Measurements from ENCODE around the gene ZNF106. TPM values are rescaled to one million over a fixed set of nuclear protein-coding genes. Genes with fewer than 3 reads are reported as not detected.

The ZNF106 gene
- total RNA-seq, 4 donors from 2014 or later = 42.9 to 54.8 (median 50.3) TPM

- Histone ChIP-seq H3K9me3 (no peaks in the 10 kb centered on the region), H3K27me3 (no peaks in the 10 kb centered on the region), H3K36me3 (peaks cover 26% of the 10 kb centered on the region in 2 donors), H3K4me1 (no peaks in the 10 kb centered on the region), H3K27ac (no peak overlapping the region), H3K4me3 (replicated peaks in 1 of 3) (no peak overlapping the region)
- 92 to 94% methylated on average over 13 of the region's 13 CpGs for WGBS, 2 donors
- no peak for TF ChIP-seq CTCF (IDR thresholded peaks at IDR 0.05)
- no peak for TF ChIP-seq POLR2A (IDR thresholded peaks at IDR 0.05)
- intact Hi-C loops (cut with DNase I) = no loop called here
- no peak for DNase-seq
Measured at GRCh38 chr15:42449770-42450424, 41.0 kb downstream of the ZNF106 start.

- no peak overlapping the region for H3K4me3 ChIP-seq (replicated peaks in 1 of 3)
- no peaks in the 10 kb centered on the region for H3K4me1 ChIP-seq
- no peak overlapping the region for H3K27ac ChIP-seq
- no peak for DNase-seq
- H3K27me3 ChIP-seq = no peaks in the 10 kb centered on the region
- no peaks in the 10 kb centered on the region for H3K9me3 ChIP-seq
- peaks cover 34% of the 10 kb centered on the region in 2 donors for H3K36me3 ChIP-seq
- 94 to 96% methylated on average over 6 of the region's 6 CpGs for WGBS, 2 donors
- TF ChIP-seq POLR2A (IDR thresholded peaks at IDR 0.05) (no peak), CTCF (IDR thresholded peaks at IDR 0.05) (no peak)
- intact Hi-C loops (cut with DNase I) = no loop called here
Measured at GRCh38 chr15:42448281-42448680, 42.7 kb downstream of the ZNF106 start.

- Histone ChIP-seq H3K4me1 (no peaks in the 10 kb centered on the region), H3K9me3 (no peaks in the 10 kb centered on the region), H3K4me3 (replicated peaks in 1 of 3) (no peak overlapping the region), H3K27ac (no peak overlapping the region), H3K36me3 (peaks cover 34 to 40% of the 10 kb centered on the region in 2 donors), H3K27me3 (no peaks in the 10 kb centered on the region)
- intact Hi-C loops (cut with DNase I) = no loop called here
- DNase-seq = no peak
- WGBS, 2 donors = 98% methylated on average over 2 of the region's 2 CpGs
- TF ChIP-seq POLR2A (IDR thresholded peaks at IDR 0.05) (no peak), CTCF (IDR thresholded peaks at IDR 0.05) (no peak)
Measured at GRCh38 chr15:42447599-42447998, 43.3 kb downstream of the ZNF106 start.

GRCh38 chr15:42445551-42445950 is 45.4 kb downstream of the ZNF106 start:
- no peaks in the 10 kb centered on the region for H3K4me1 ChIP-seq
- H3K27me3 ChIP-seq = no peaks in the 10 kb centered on the region
- no peak for TF ChIP-seq POLR2A (IDR thresholded peaks at IDR 0.05)
- TF ChIP-seq CTCF (IDR thresholded peaks at IDR 0.05) = no peak
- H3K27ac ChIP-seq = no peak overlapping the region
- no peak overlapping the region for H3K4me3 ChIP-seq (replicated peaks in 1 of 3)
- H3K36me3 ChIP-seq = peaks cover 20 to 41% of the 10 kb centered on the region in 2 donors
- H3K9me3 ChIP-seq = no peaks in the 10 kb centered on the region
- intact Hi-C loops (cut with DNase I) = no loop called here
- DNase-seq = no peak

- Histone ChIP-seq H3K9me3 (no peaks in the 10 kb centered on the region), H3K27me3 (no peaks in the 10 kb centered on the region), H3K4me1 (no peaks in the 10 kb centered on the region), H3K27ac (no peak overlapping the region), H3K36me3 (peaks cover 20 to 40% of the 10 kb centered on the region in 2 donors), H3K4me3 (replicated peaks in 1 of 3) (no peak overlapping the region)
- no peak for DNase-seq
- intact Hi-C loops (cut with DNase I) = no loop called here
- TF ChIP-seq CTCF (IDR thresholded peaks at IDR 0.05) (no peak), POLR2A (IDR thresholded peaks at IDR 0.05) (no peak)
- WGBS, 2 donors = 87% methylated on average over 5 of the region's 5 CpGs
Measured at GRCh38 chr15:42444415-42445063, 46.4 kb downstream of the ZNF106 start.
